ENCODE measurements around the gene OXA1L.
"Not testable (repeated sequence)": the region's sequence is repeated elsewhere in the genome, so short reads cannot be mapped to it uniquely, and the experiment has no call there.

Gene OXA1L

GRCh38 chr14:22802860-22803686 lies 36.6 kb downstream of the OXA1L start:
- no peak for DNase-seq

GRCh38 chr14:22803687-22803974 lies 37.1 kb downstream of the OXA1L start:
- no peak for DNase-seq

GRCh38 chr14:22805235-22805634 lies 38.7 kb downstream of the OXA1L start:
- not testable (repeated sequence) for DNase-seq

- no peak for DNase-seq
These were observed 41.1 kb downstream of the OXA1L start for GRCh38 chr14:22807432-22808087.

- DNase-seq = no peak
These were observed 42.1 kb downstream of the OXA1L start for GRCh38 chr14:22808388-22809209.

- DNase-seq = no peak
These were observed 45.2 kb downstream of the OXA1L start for GRCh38 chr14:22811722-22812121.

- DNase-seq = no peak
These were observed 46.3 kb downstream of the OXA1L start for GRCh38 chr14:22812744-22813143.

GRCh38 chr14:22813145-22813544 lies 46.7 kb downstream of the OXA1L start:
- DNase-seq = no peak

- DNase-seq = no peak
These were observed 47.9 kb downstream of the OXA1L start for GRCh38 chr14:22814373-22814772.

- peak; percentile 23 for DNase-seq
These were observed 48.6 kb downstream of the OXA1L start, which contains the start of gene SLC7A7 for GRCh38 chr14:22814941-22815713. TSS of gene SLC7A7 (minus strand) at chr14:22815435. CDS start at chr14:22813398, 2,037 bp downstream.

GRCh38 chr14:22819151-22819988 lies 52.9 kb downstream of the OXA1L start:
- DNase-seq = no peak

- no peak for DNase-seq
These were observed 54.2 kb downstream of the OXA1L start for GRCh38 chr14:22820731-22821130.

GRCh38 chr14:22821193-22822015 lies 54.9 kb downstream of the OXA1L start:
- no peak for DNase-seq

- no peak for DNase-seq
These were observed 55.6 kb downstream of the OXA1L start for GRCh38 chr14:22822016-22822570.
